Esophagus mucosa (tissue), 1 donor: ENCODE data around the gene DEFB119. TPM values are rescaled to one million over a fixed set of nuclear protein-coding genes. Genes with fewer than 3 reads are reported as not detected.

Source experiments
- total RNA-seq: library from RNA; stranded (reverse); gene quantifications from one replicate; pipeline ENCODE4 v1.2.4, GENCODE V29; 2023
- donor health status: DM: yes; HTN: yes; CAD: no.

The DEFB119 gene
- total RNA-seq, 1 donor from 2014 or later = not detected

Other genes with a start within 250 kb of the DEFB119 start
- not detected for gene DEFB115, start 132.9 kb downstream of the DEFB119 start, total RNA-seq
- not detected for gene DEFB116, start 82.0 kb downstream of the DEFB119 start, total RNA-seq
- gene DEFB118, start 22.0 kb downstream of the DEFB119 start, total RNA-seq = not detected
- gene DEFB121, start 15.6 kb upstream of the DEFB119 start, total RNA-seq = not detected
- gene DEFB123, start 50.0 kb upstream of the DEFB119 start, total RNA-seq = not detected
- gene DEFB124, start 84.5 kb upstream of the DEFB119 start, total RNA-seq = not detected
- 0.20 TPM for gene REM1, start 84.7 kb upstream of the DEFB119 start, total RNA-seq
- gene HM13, start 123.9 kb upstream of the DEFB119 start, total RNA-seq = 232 TPM
- 299 TPM for gene ID1, start 214.7 kb upstream of the DEFB119 start, total RNA-seq
- gene COX4I2, start 247.3 kb upstream of the DEFB119 start, total RNA-seq = 0.96 TPM